VCaP (cell line): ENCODE results near the gene RUNDC3A.
A peak's percentile ranks its signal among the peaks of the same experiment; 100 is the strongest.

Source experiments
- H3K27ac ChIP-seq: fragments of 450-650 bp; 2 replicates; pipeline ENCODE4 v1.5.1; 2017
- CTCF ChIP-seq: fragments of 450-650 bp; conservative IDR thresholded peaks from 2 replicates; pipeline ENCODE4 v1.5.1; 2017; ENCODE audit warnings: mild to moderate bottlenecking, moderate library complexity

The RUNDC3A gene

GRCh38 chr17:44308320-44308818 lies at the start of gene RUNDC3A:
Gene RUNDC3A, plus strand, starts transcription at chr17:44308601. Its CDS starts 232 bp downstream, at chr17:44308833.
- TF ChIP-seq CTCF, result no peak
- peak within 1 kb of the TSS; percentile 65 for H3K27ac ChIP-seq

GRCh38 chr17:44258811-44259351 lies 49.5 kb upstream of the RUNDC3A start:
- H3K27ac ChIP-seq, result no peak overlapping the region
- no peak for TF ChIP-seq CTCF

- H3K27ac ChIP-seq, result no peak overlapping the region
- TF ChIP-seq CTCF, result no peak
Measured at GRCh38 chr17:44260296-44260695, 48.1 kb upstream of the RUNDC3A start.

GRCh38 chr17:44262654-44263225 lies 45.7 kb upstream of the RUNDC3A start:
- TF ChIP-seq CTCF, result no peak
- no peak overlapping the region for H3K27ac ChIP-seq

GRCh38 chr17:44263345-44263902 lies 45.0 kb upstream of the RUNDC3A start:
- TF ChIP-seq CTCF, result no peak
- no peak overlapping the region for H3K27ac ChIP-seq

GRCh38 chr17:44266402-44267164 lies 41.8 kb upstream of the RUNDC3A start:
- TF ChIP-seq CTCF, result no peak
- H3K27ac ChIP-seq, result no peak overlapping the region

- H3K27ac ChIP-seq, result no peak overlapping the region
- no peak for TF ChIP-seq CTCF
Measured at GRCh38 chr17:44267165-44267455, 41.3 kb upstream of the RUNDC3A start.
